Stimulated activated CD8-positive, alpha-beta memory T cell treated with anti-CD3 and anti-CD28 coated beads, Interleukin-15, amount 100 ng/mL, for 48 hours (primary cell): ENCODE results near the gene ACOXL.
"Not testable (repeated sequence)": the region's sequence is repeated elsewhere in the genome, so short reads cannot be mapped to it uniquely, and the experiment has no call there.

Experiments
- DNase-seq, 2 donors: peaks; one replicate each; pipeline ENCODE4 v3.0.0-alpha.2; 2020; ENCODE audit warnings: low read depth in 2 of 2

ACOXL gene

DNA sequence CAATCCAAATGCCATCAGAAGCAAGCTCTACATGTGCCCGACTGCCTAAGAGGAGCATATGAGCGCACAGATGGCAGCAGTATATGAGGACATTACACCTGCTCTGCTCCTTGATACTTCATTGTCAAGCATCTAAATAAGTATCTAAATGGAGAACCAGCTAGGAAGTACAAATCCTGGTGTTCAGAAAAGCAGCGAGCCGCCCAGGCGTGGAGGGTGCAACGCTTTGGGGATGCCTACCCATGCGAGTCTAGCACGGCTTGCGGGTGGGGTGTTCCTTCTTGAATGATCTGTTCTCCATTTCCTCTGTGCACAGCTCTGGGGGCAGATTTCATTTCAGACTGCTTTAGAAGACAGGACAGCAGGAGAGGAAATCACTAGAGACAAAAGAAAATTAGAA, 325.3 kb downstream of the ACOXL start:
- DNase-seq = no peak

DNA sequence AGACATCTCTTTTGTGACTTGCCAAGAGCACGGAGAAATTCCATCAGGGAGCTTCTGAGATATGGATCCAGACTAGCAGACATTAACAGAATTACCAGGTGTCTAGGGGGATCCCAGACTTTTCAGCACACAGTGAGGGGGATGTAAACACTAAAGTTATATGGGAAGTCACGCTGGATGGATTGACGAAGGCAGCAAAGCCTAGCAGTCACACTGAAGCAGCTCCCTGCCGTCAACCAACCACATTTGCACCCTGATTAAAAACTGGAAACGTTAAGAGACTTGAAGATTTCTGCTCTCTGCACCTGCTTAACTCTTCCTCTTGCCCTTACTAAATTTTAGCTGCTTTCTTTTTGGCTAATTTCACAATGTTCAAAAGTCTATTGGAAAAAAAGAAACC, 325.9 kb downstream of the ACOXL start:
- no peak for DNase-seq

DNA sequence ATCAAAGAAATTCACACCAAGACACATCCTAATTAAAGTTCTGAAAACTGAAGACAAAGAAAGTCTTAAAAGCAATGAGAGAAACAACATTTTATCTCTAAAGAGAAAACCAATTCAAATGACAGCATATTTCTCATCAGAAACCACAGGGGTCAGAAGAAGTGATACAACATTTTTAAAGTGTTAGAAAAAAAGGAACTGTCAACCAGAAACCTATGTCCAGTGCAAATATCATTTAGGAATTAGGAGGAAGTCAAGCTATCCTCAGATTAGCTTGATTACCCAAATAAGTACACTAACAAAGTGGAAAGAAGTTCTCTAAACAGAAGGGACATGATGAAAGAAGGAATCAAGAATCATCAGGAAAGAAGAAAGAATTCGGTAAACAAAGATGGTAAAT, 328.8 kb downstream of the ACOXL start:
- no peak for DNase-seq

DNA sequence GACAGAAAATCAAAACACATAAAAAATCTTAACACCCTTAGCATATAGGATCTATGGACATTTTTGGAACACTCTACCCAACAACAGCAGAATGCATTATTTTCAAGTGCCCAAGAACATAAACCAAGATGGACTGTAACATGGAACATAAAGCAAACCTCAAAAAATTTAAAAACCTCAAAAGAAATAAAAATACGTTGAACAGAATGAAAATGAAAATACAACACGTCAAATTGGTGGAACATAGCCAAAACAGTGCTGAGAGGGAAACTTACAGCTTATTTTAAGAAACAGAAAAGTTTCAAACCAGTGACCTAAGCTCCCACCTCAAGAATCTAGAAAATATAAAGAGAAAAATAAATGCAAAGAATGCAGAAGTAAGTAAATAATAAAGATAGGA, 330.0 kb downstream of the ACOXL start:
- no peak for DNase-seq

DNA sequence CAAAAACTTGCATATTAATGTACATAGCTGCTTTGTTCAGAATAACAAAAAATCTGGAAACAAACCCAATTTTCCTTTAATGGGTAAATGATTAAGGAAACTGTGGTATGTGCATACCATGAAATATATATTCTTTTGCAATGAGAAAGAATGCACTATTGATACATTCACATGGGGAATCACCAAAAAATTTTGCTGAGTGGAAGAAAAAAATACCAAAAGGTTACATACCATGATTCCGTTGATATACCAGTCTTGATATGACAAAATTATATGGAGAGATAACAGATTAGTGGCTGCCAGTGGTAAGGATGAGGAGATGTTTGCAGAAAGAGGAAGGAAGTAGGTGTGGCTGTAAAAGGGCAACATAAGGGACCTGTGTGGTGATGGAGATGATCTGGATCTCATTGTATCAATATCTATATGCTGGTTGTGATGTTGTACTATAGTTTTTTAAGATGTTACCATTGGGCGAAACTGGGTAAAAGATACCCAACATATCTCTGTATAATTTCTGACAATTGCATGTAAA, 333.8 kb downstream of the ACOXL start:
- DNase-seq = no peak

DNA sequence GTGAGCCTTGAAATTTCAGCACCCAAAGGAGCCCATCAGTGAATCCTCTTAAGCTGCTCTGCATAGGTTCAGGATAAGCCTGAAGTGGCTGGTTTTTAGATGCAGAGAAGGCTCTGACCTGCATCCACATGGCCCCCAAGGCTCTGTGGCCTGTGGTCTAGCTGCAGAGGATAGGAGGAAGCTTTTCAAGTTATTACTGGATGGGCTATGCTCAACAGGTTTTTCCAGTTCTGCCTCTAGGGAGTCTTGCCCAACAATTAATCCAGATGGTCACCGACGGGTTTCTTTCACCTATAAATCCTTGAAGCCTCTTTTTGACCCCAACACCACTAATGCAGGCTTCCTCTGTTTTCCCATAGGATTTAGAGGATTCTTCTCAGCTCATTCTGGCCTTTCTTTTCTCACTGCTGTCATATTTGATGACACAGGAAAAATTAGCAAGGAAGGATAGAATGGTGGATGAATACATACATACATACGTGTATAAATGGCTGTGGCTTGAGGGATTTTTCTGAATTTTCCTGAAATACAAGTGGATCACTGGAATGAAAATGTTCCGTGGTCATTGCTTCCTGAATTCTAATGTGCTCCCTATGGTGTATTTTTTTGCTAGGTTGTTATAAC, 336.2 kb downstream of the ACOXL start:
- DNase-seq = no peak

DNA sequence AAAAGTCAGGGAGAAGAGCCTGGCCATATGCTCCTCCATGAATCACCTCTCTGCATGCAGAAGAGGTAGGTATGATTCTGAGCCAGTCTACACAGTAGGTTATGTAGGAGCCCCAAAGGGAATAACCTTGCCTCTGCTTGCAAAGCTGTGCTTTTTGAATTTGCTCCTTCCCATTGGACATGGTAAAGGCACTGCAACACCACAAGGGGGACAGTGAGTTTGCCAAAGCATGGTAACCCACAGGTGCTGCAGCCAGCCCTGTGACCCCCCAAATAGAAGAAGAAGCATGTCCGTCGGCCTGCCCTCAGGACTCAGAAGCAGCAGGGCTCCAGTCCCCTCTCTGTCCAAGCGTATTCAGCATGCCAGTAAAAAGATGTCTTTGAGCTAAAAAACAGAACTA, 337.3 kb downstream of the ACOXL start:
- no peak for DNase-seq

DNA sequence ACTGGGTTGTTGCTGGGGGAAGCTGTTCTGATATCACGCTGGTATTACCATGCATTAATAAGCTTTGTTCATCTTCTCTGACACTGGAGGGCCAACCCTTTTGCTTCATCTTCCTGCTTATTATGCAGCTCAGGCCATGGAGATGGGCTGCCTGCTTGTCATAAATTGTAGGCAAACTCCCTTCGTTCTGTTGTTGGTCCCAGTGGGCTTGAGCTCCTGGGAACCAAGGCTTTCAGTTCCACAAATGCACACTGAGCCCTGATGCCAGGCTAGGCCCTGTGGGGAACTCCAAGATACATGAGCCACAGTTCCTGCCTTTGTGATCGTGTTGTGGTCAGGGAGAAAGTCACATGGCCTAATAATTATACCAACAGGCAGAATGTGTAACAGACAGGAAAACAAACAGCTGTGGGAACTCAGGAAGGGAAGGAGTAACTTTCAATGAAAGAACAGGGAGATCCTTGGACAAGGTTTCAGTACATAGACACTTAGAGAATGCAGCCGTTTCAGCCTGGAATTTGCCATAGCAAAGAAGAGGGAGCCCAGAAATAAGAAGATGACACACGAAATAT, 339.3 kb downstream of the ACOXL start:
- DNase-seq = no peak

DNA sequence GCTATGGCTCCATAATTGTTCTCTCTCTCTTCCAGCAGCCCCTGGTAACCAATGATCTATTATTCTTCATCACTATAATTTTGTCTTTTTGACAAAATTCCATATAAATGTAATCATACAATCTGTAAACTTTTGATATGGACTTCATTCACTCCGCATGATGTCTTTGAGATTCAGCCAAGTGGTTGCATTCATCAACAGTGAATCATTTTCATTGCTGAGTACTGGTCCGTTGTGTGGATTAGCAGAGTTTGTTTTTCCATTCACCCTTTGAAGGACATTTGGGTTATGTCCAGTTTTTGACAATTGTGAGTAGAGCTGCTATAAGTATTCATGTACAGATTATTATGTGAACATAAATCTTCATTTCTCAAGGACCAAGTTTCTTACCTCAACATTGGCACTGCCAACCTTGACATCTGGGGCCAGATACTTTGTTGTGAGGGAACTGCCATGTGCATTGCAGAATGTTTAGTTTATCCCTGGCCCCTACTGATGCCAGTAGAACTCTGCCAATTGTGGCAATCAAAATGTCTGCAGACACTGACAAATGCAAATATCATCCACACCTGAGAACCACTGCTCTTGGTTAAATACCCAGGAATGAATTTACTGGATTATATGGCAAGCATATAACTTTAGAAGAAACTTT, 340.0 kb downstream of the ACOXL start:
- no peak for DNase-seq

DNA sequence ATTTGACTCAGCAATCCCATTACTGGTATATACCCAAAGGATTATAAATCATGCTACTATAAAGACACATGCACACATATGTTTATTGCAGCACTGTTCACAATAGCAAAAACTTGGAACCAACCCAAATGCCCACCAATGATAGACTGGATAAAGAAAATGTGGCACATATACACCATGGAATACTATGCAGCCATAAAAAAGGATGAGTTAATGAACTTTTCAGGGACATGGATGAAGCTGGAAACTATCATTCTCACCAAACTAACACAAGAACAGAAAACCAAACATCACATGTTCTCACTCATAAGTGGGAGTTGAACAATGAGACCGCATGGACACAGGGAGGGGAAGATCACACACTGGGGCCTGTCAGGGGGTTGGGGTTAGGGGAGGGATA, 350.3 kb downstream of the ACOXL start:
- not testable (repeated sequence) for DNase-seq

DNA sequence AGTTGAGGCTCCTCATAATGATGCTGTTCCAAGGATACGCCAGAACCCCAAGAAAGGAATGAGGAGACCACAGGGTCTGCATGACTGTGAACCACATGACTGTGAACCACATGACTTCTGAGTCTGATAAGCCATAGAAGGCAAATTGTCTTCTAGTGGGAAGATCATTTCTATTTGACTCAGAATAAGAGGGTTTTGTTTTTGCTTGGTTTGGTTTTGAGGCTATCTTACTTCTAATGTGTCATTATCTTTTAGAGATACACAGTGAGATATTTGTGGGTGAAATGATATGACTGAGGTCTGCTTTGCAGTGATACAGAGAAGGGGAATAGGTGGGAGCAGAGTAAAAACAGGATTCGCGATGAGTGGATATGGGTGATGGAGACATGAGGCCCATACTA, 359.4 kb downstream of the ACOXL start:
- peak in 1 of 2 donors; percentile 13 for DNase-seq

DNA sequence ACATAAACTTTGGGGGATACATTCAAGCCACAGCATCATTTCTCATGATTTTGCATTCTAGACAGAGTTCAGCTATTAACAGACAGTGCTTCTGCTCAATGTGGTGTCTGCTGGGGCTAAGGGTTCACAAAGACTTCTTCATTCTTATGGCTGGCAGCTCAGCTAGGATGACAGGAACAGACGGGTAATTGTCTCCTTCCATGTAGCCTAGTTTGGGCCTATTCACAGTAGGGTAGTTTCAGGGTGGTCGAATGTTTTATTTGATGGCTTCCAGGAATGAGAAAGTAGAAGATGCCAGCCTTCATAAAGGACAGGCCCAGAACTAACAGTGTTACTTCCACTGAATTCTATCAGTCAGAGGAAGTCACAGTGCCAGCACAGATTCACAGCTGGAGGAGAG, 362.3 kb downstream of the ACOXL start:
- no peak for DNase-seq

DNA sequence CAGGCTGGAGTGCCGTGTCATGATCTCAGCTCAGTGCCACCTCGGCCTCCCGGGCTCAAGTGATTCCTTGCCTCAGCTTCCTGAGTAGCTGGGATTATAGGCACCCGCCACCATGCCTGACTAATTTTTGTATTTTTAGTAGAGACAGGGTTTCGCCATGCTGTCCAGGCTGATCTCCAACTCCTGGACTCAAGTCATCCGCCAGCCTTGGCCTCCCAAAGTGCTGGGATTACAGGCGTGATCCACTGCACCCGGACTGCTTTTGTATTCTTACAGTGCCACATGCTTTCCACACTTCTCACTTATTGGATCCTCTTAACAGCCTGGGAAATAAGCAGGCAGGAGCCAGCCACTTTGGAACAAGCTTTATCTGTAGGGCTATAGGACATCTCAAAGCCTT, 363.1 kb downstream of the ACOXL start:
- no peak for DNase-seq

DNA sequence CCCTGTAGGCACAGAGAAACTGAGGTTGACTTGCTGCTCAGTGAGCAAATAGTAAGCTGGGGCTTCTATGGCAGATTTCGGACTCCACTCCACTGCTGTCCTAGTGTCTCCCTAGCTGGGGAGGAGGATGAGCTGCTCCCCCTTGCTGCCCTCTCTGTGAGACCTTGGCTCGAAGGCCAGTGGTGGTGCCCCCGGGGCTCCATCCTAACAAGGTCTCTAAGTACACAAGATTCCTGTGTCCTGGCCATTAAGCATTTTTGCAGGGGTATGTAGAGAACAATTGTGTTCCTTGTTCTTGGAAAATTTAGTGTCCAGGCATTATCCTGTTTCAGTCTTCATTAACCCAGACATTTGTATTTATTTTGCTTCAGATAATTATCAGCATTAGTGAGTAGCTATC, 367.0 kb downstream of the ACOXL start:
- DNase-seq = no peak

DNA sequence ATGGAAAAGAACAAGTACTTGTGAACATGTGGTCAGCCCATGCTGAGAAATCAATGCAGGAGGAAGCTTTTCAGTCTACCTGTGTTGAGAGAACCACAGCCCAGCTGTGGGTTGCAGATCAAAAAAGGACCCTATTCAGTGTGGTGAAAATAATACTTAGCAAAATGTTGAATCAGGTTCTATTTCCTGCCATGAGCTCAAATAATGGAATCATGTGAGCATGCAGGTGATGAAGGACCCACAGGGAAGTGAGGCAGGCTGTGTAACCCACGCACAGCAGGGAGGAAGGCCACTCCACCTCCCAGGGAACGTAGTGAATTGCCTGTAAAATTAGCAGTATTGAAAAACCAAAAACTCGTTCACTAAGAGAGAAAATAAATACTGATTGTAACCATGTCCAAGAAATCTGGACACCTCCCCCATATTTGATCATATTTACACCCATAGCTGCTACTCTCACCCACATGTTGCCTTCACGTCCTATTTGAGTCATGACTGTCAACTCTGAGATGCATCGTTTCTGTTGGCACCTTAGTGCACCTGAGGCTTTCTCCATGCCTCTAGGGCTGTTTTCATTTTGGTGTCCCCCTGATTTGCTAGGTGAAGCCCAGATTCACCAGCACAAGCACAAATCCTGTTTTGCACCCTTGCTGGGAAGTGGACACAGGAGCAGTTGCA, 367.9 kb downstream of the ACOXL start:
- DNase-seq = no peak

DNA sequence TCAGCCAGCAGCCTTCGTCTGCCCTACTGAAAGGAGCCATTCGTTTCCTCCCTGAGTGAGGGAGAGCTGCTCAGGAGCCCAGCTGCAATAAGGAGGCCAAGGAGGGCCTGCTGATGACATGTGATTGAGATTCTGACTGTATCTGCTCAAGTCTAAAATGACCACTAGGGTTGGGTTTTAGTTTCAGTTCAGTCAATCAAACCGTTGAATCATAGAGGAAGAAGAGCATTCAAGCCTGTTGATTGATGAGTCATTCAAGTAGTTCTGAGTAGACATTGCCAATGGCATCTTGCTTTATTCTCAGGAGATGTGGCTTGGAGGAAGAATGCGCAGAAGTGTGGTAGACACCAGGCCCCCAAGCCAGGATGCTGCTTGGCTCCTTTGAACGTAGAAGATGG, 368.4 kb downstream of the ACOXL start:
- peak; percentile 13 to 18 for DNase-seq

DNA sequence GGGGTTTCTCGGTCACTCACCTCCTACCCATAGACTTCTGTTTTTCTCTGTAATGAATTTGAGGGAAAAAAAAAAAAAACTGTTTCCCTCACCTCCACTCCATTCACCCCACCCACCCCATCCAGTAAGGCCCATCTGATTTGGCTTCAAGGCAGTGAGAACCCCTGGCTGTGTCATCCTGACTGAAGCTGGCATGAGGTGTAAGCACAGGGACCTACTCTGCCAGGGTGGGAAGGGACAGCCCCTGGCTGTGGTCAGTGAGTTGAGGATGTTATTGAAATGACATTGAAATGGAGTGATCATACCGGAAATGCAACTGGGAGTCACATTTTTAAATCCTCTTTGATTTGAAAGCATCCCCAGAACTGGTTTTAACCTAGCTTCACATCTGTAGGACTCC, 369.2 kb downstream of the ACOXL start:
- peak; percentile 16 to 24 for DNase-seq

DNA sequence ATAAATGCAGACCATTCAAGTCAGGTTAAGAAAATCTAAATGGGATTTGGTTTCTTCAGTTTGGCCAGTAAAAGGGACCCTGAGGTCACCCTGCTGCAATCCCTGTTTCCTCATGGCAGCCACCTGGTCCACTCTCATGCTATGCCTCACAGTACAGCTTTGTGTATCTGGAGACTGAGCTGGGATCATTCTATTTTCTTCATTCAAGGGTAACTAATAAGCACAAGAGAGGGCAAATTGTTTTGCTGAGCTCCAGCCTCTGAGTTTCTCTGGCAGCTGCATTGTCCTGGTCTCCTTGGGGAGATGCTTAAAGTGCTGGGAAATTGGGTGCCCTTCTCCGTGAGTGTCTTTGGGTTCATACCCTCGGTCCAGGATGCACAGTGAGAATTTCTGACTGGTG, 369.8 kb downstream of the ACOXL start:
- DNase-seq = no peak

DNA sequence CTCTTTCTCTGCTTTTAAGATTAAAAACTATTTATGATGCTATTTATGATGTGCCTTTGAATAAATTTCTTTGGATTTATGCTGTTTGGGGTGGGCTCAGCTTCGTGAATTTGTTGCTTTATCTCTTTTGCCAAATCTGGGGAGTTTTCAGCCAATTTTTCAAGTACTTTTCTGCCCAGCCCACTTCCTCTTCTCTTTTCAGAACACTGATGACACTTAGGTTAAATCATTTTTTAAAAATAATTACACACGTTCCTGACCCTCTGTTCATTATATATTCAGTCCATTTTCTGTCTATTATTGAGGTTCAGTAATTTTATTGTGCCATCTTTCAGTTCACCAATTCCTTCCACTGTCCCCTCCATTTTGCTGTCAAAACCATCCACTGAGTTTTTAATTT, 373.6 kb downstream of the ACOXL start:
- no peak for DNase-seq

DNA sequence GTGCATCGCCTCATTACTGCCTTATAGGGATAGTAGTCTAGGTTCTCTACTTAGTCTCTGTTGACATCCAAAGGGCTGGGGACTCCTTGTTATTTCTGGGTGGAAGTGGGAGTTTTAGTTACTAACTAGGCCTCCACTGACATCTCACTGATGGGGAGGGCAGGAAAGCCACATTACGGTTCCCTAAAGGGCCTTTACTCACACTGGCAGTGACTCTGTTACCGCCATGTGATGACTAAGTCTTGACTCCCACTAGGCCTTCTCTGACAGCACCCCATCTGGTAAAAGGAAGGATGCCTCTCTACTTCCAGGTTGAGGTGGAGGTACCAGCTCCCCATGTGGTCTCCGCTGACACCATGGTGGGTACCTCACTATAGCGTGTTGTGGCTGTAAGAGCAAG, 374.3 kb downstream of the ACOXL start:
- peak in 1 of 2 donors; percentile 5 for DNase-seq

DNA sequence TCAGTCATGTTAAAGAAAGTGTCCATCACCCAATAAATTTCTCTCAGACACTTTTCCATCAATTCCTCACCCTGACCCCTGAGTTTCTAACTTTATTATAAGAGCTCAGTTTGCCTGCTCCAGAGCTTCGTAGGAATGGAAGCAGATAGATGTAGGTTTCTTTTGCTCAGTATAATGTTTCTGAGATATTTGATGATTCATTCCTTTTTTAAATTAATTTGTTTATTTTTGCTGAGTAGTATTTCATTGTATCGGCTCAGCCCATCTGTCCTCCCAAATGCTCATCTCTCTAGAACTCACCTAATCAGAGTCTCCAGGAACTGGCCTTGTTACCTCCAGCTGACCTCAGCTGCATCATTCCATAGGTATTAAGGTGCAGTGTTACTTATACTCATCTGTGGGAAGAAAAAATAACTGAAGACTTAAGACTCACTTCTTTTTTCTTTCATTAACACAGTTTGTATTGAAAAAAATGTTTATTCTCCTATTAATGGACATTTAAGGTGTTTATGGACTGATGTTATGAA, 376.4 kb downstream of the ACOXL start:
- DNase-seq = no peak

DNA sequence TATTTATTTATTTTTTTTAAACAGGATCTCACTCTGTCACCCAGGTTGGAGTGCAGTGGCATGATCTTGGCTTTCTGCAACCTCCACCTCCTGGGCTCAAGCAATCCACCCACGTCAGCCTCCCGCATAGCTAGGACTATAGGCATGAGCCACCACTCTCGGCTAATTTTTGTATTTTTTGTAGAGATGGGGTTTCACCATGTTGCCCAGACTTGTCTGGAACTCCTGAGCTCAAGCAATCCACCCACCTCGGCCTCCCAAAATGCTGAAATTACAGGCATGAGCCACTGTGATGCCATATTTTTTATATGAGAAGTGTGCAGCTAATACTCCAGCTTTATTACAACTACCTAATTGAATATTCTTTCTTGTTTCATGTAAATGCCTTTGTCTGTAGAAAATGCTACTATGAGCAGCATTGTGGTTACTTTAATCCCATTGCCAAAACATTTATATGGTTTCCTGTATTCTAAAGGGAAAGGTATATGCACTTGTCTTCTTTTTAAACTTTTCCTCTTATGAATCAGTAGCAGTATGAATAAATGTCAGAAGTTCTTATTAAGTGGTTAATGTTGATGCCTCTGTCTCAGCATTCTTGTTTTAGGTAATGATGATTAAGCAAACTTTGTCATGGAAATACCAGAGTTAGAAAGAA, 378.9 kb downstream of the ACOXL start:
- DNase-seq = peak in 1 of 2 donors; percentile 16
